Astrocyte (in vitro differentiated cells and primary cell): ENCODE results near the gene AMOTL2. TPM values are rescaled to one million over a fixed set of nuclear protein-coding genes. Genes with fewer than 3 reads are reported as not detected.

Source experiments
- DNase-seq: peaks from one replicate; pipeline ENCODE4 v3.0.0-alpha.2; 2010; ENCODE audit warnings: low read depth
- FAIRE-seq: peaks from 2 replicates; lab custom pipeline; 2011; peaks lifted over from hg19 to GRCh38; lab: Jason Lieb, UNC
- H2AFZ ChIP-seq: 2 replicates; pipeline ENCODE4 v1.6.0; 2012; ENCODE audit warnings: low read depth, low read length, inconsistent platforms
- H3K27ac ChIP-seq: 2 replicates; pipeline ENCODE4 v1.5.1; 2011; ENCODE audit warnings: low read depth, low read length, inconsistent platforms
- H3K27me3 ChIP-seq: 2 replicates; pipeline ENCODE4 v1.6.0; 2011; ENCODE audit warnings: low read length, inconsistent platforms; ENCODE audit not compliant: insufficient read depth
- H3K36me3 ChIP-seq: 2 replicates; pipeline ENCODE4 v1.5.1; 2011; ENCODE audit warnings: low read length, inconsistent platforms; ENCODE audit not compliant: insufficient read depth
- H3K4me1 ChIP-seq: 2 replicates; pipeline ENCODE4 v1.5.1; 2011; ENCODE audit warnings: low read length, inconsistent platforms; ENCODE audit not compliant: insufficient read depth
- H3K4me2 ChIP-seq: 2 replicates; pipeline ENCODE4 v1.6.0; 2012; ENCODE audit warnings: low read length, inconsistent platforms
- H3K4me3 ChIP-seq: 2 replicates; pipeline ENCODE4 v1.5.1; 2011; ENCODE audit warnings: low read depth, mild to moderate bottlenecking, low read length, inconsistent platforms; ENCODE audit not compliant: insufficient read depth
- H3K79me2 ChIP-seq: 2 replicates; pipeline ENCODE4 v1.6.0; 2012; ENCODE audit warnings: mild to moderate bottlenecking, low read length, inconsistent platforms; ENCODE audit not compliant: insufficient read depth
- H3K9ac ChIP-seq: 2 replicates; pipeline ENCODE4 v1.6.0; 2012; ENCODE audit warnings: mild to moderate bottlenecking, low read length, inconsistent platforms
- H3K9me3 ChIP-seq: 2 replicates; pipeline ENCODE4 v1.5.1; 2012; ENCODE audit warnings: low read depth, mild to moderate bottlenecking, low read length, inconsistent platforms; ENCODE audit not compliant: insufficient read depth
- H4K20me1 ChIP-seq: 2 replicates; pipeline ENCODE4 v1.6.0; 2012; ENCODE audit warnings: low read length, inconsistent platforms; ENCODE audit not compliant: insufficient read depth
- H3K27ac Mint-ChIP-seq: one replicate; pipeline ENCODE4 v1.8.0; 2021; ENCODE audit warnings: mild to moderate bottlenecking, mixed read lengths; ENCODE audit not compliant: unreplicated experiment
- H3K27me3 Mint-ChIP-seq: one replicate; pipeline ENCODE4 v1.8.0; 2021; ENCODE audit warnings: low read depth, mixed read lengths; ENCODE audit not compliant: unreplicated experiment
- H3K36me3 Mint-ChIP-seq: one replicate; pipeline ENCODE4 v1.8.0; 2021; ENCODE audit warnings: low read depth, mixed read lengths; ENCODE audit not compliant: unreplicated experiment
- H3K4me1 Mint-ChIP-seq: one replicate; pipeline ENCODE4 v1.8.0; 2021; ENCODE audit warnings: low read depth, mixed read lengths; ENCODE audit not compliant: unreplicated experiment
- H3K4me3 Mint-ChIP-seq: one replicate; pipeline ENCODE4 v1.8.0; 2021; ENCODE audit warnings: mild to moderate bottlenecking, moderate library complexity, mixed read lengths; ENCODE audit not compliant: unreplicated experiment
- H3K9me3 Mint-ChIP-seq: one replicate; pipeline ENCODE4 v1.8.0; 2021; ENCODE audit warnings: mild to moderate bottlenecking, mixed read lengths; ENCODE audit not compliant: unreplicated experiment
- EZH2 ChIP-seq: IDR thresholded peaks from 2 replicates; pipeline ENCODE4 v1.6.1; 2012; ENCODE audit warnings: mild to moderate bottlenecking, low read length, inconsistent platforms; ENCODE audit not compliant: insufficient read depth
- microRNA-seq: library from miRNA; unstranded; fragments of <30 nt; microRNA quantifications from one replicate; pipeline ENCODE4 v1.2.0, GENCODE V29; 2020
- total RNA-seq: library from RNA; stranded (reverse); gene quantifications from 2 replicates; pipeline ENCODE4 v1.2.1, GENCODE V29; 2021
- TF ChIP-seq, protein P1 (sequence below): IDR thresholded peaks from 2 replicates; pipeline ENCODE4 v1.5.1; 2011; ENCODE audit warnings: low read depth, mild to moderate bottlenecking, inconsistent platforms, low read length, moderate library complexity; ENCODE audit not compliant: insufficient read depth

AMOTL2 gene
- total RNA-seq, 1 donor from 2014 or later, result 197 TPM

DNA sequence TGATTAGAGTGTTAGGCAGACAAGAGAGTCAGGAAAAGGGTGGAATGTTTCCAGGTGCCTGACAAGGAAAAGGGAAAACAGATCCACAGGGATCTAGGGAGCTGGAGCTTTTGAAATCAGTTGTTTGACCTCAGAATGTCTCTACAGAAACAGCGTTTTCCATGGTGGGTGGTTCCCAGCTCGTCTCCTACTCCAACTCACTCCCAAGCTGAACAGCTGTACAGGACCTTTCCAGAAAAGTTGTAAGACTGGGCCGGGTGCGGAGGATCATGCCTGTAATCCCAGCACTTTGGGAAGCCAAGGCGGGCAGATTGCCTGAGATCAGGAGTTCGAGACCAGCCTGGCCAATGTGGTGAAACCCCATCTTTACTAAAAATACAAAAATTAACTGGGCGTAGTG lies 67.9 kb downstream of the AMOTL2 start:
- Mint-ChIP-seq H3K4me3 (no peak overlapping the region), H3K9me3 (no peaks in the 10 kb centered on the region), H3K36me3 (no peaks in the 10 kb centered on the region), H3K27me3 (peaks cover 7% of the 10 kb centered on the region), H3K27ac (no peak overlapping the region), H3K4me1 (peaks cover 14% of the 10 kb centered on the region)
- H3K9me3 ChIP-seq, result no peaks in the 10 kb centered on the region
- peaks cover 29% of the 10 kb centered on the region for H3K4me1 ChIP-seq
- no peak overlapping the region for H2AFZ ChIP-seq
- H3K4me3 ChIP-seq, result no peak overlapping the region
- H3K27me3 ChIP-seq, result no peaks in the 10 kb centered on the region
- DNase-seq, result no peak
- no peak overlapping the region for H3K4me2 ChIP-seq
- no peaks in the 10 kb centered on the region for H3K36me3 ChIP-seq
- no peak for FAIRE-seq
- TF ChIP-seq, protein P1, sequence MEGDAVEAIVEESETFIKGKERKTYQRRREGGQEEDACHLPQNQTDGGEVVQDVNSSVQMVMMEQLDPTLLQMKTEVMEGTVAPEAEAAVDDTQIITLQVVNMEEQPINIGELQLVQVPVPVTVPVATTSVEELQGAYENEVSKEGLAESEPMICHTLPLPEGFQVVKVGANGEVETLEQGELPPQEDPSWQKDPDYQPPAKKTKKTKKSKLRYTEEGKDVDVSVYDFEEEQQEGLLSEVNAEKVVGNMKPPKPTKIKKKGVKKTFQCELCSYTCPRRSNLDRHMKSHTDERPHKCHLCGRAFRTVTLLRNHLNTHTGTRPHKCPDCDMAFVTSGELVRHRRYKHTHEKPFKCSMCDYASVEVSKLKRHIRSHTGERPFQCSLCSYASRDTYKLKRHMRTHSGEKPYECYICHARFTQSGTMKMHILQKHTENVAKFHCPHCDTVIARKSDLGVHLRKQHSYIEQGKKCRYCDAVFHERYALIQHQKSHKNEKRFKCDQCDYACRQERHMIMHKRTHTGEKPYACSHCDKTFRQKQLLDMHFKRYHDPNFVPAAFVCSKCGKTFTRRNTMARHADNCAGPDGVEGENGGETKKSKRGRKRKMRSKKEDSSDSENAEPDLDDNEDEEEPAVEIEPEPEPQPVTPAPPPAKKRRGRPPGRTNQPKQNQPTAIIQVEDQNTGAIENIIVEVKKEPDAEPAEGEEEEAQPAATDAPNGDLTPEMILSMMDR, result no peak
- TF ChIP-seq EZH2, result no peak
- no peak overlapping the region for H3K9ac ChIP-seq
- H3K27ac ChIP-seq, result no peak overlapping the region
- no peaks in the 10 kb centered on the region for H4K20me1 ChIP-seq
- no peaks in the 10 kb centered on the region for H3K79me2 ChIP-seq

Small RNA genes lying within 50 kb of the gene (microRNA-seq; reads per million reads assigned to microRNA genes)
- 9.6 reads per million, percentile 35 among the genes with 10 or more reads in this experiment for gene MIR6827

Other genes with a start within 250 kb of the AMOTL2 start
- gene RYK, start 123.6 kb downstream of the AMOTL2 start, total RNA-seq, result 57.1 and 58.0 TPM in 2 replicates
- 52.5 and 61.0 TPM in 2 replicates for gene ANAPC13, start 111.5 kb upstream of the AMOTL2 start, total RNA-seq
- 20.2 and 21.3 TPM in 2 replicates for gene CEP63, start 111.6 kb upstream of the AMOTL2 start, total RNA-seq